Measurements from ENCODE around the gene RDH13. TPM values are rescaled to one million over a fixed set of nuclear protein-coding genes. Genes with fewer than 3 reads are reported as not detected.
"Not testable (repeated sequence)": the region's sequence is repeated elsewhere in the genome, so short reads cannot be mapped to it uniquely, and the experiment has no call there.

The RDH13 gene
- total RNA-seq, 2 donors from 2014 or later: 39.5 to 93.0 TPM

- Histone ChIP-seq H3K4me1 (no peaks in the 10 kb centered on the region), H3K9ac (ENCODE audit: low read depth in 2 of 2, low read length in 2 of 2) (no peak overlapping the region), H3K36me3 (no peaks in the 10 kb centered on the region), H3K27me3 (no peaks in the 10 kb centered on the region), H3K27ac (no peak overlapping the region), H3K9me3 (no peaks in the 10 kb centered on the region), H3K4me3 (no peak overlapping the region)
- no peak for DNase-seq
- no peak for TF ChIP-seq CTCF (IDR thresholded peaks at IDR 0.05)
- intact Hi-C loops (cut with DNase I): no loop called here
Measured at GRCh38 chr19:55016017-55016416, 46.9 kb downstream of the RDH13 start.

- no peak for TF ChIP-seq CTCF (IDR thresholded peaks at IDR 0.05)
- Histone ChIP-seq H3K27ac (no peak overlapping the region), H3K4me1 (no peaks in the 10 kb centered on the region), H3K9ac (ENCODE audit: low read depth in 2 of 2, low read length in 2 of 2) (no peak overlapping the region), H3K4me3 (no peak overlapping the region), H3K36me3 (no peaks in the 10 kb centered on the region), H3K27me3 (no peaks in the 10 kb centered on the region), H3K9me3 (no peaks in the 10 kb centered on the region)
- DNase-seq: no peak
- intact Hi-C loops (cut with DNase I): no loop called here
Measured at GRCh38 chr19:55015126-55015525, 47.8 kb downstream of the RDH13 start.

- intact Hi-C loops (cut with DNase I): no loop called here
- H3K4me1 ChIP-seq: no peaks in the 10 kb centered on the region
- H3K9ac ChIP-seq (ENCODE audit: low read depth in 2 of 2, low read length in 2 of 2): no peak overlapping the region
- no peak for DNase-seq
- H3K27ac ChIP-seq: no peak overlapping the region
- H3K9me3 ChIP-seq: no peaks in the 10 kb centered on the region
- H3K27me3 ChIP-seq: no peaks in the 10 kb centered on the region
- TF ChIP-seq CTCF (IDR thresholded peaks at IDR 0.05): no peak
- H3K4me3 ChIP-seq: no peak overlapping the region
- no peaks in the 10 kb centered on the region for H3K36me3 ChIP-seq
Measured at GRCh38 chr19:55014714-55015113, 48.2 kb downstream of the RDH13 start.

GRCh38 chr19:55013596-55013995 lies 49.4 kb downstream of the RDH13 start:
- no peak overlapping the region for H3K4me3 ChIP-seq
- intact Hi-C loops (cut with DNase I): no loop called here
- no peak for DNase-seq
- no peaks in the 10 kb centered on the region for H3K36me3 ChIP-seq
- H3K27ac ChIP-seq: no peak overlapping the region
- H3K9me3 ChIP-seq: no peaks in the 10 kb centered on the region
- H3K9ac ChIP-seq (ENCODE audit: low read depth in 2 of 2, low read length in 2 of 2): no peak overlapping the region
- no peaks in the 10 kb centered on the region for H3K27me3 ChIP-seq
- H3K4me1 ChIP-seq: no peaks in the 10 kb centered on the region
- no peak for TF ChIP-seq CTCF (IDR thresholded peaks at IDR 0.05)

- H3K27ac ChIP-seq: no peak overlapping the region
- no peaks in the 10 kb centered on the region for H3K36me3 ChIP-seq
- TF ChIP-seq CTCF (IDR thresholded peaks at IDR 0.05): no peak
- no peaks in the 10 kb centered on the region for H3K9me3 ChIP-seq
- H3K4me1 ChIP-seq: no peaks in the 10 kb centered on the region
- no peak for DNase-seq
- no peak overlapping the region for H3K9ac ChIP-seq (ENCODE audit: low read depth in 2 of 2, low read length in 2 of 2)
- no peaks in the 10 kb centered on the region for H3K27me3 ChIP-seq
- intact Hi-C loops (cut with DNase I): no loop called here
- H3K4me3 ChIP-seq: no peak overlapping the region
Measured at GRCh38 chr19:55012306-55012705, 50.6 kb downstream of the RDH13 start.

- intact Hi-C loops (cut with DNase I); H3K27me3 ChIP-seq; H3K9ac ChIP-seq (ENCODE audit: low read depth in 2 of 2, low read length in 2 of 2); H3K4me3 ChIP-seq; H3K36me3 ChIP-seq; H3K9me3 ChIP-seq; DNase-seq; H3K4me1 ChIP-seq; H3K27ac ChIP-seq: not testable (repeated sequence)
Measured at GRCh38 chr19:55010561-55010960, 52.4 kb downstream of the RDH13 start.

GRCh38 chr19:55008781-55009180 lies 54.2 kb downstream of the RDH13 start:
- H3K9ac ChIP-seq (ENCODE audit: low read depth in 2 of 2, low read length in 2 of 2); H3K27ac ChIP-seq; DNase-seq; H3K36me3 ChIP-seq; intact Hi-C loops (cut with DNase I); H3K9me3 ChIP-seq; H3K4me3 ChIP-seq; H3K27me3 ChIP-seq; H3K4me1 ChIP-seq: not testable (repeated sequence)

- H3K27ac ChIP-seq; DNase-seq; H3K4me1 ChIP-seq; H3K9me3 ChIP-seq; intact Hi-C loops (cut with DNase I); H3K27me3 ChIP-seq; H3K9ac ChIP-seq (ENCODE audit: low read depth in 2 of 2, low read length in 2 of 2); H3K4me3 ChIP-seq; H3K36me3 ChIP-seq: not testable (repeated sequence)
Measured at GRCh38 chr19:55008189-55008588, 54.8 kb downstream of the RDH13 start.

- H3K27ac ChIP-seq; H3K36me3 ChIP-seq; H3K9ac ChIP-seq (ENCODE audit: low read depth in 2 of 2, low read length in 2 of 2); H3K4me1 ChIP-seq; DNase-seq; H3K9me3 ChIP-seq; H3K27me3 ChIP-seq; H3K4me3 ChIP-seq; intact Hi-C loops (cut with DNase I): not testable (repeated sequence)
Measured at GRCh38 chr19:55007537-55007936, 55.4 kb downstream of the RDH13 start.
